ENCODE data around the gene CASQ1. TPM values are rescaled to one million over a fixed set of nuclear protein-coding genes. Genes with fewer than 3 reads are reported as not detected.

CASQ1 gene
- total RNA-seq, 2 donors from 2014 or later = not detected

GRCh38 chr1:160216301-160216700 lies 25.9 kb downstream of the CASQ1 start:
- ATAC-seq (no peak), DNase-seq (no peak)
- Histone ChIP-seq H3K4me1 (peaks cover 10% of the 10 kb centered on the region), H3K4me3 (no peak overlapping the region), H3K36me3 (replicated peaks in 1 of 2; ENCODE audit: insufficient read depth in 1 of 2, low read depth in 2 of 2) (peaks cover 6 to 52% of the 10 kb centered on the region in 2 donors), H3K9me3 (no peaks in the 10 kb centered on the region), H3K27me3 (no peaks in the 10 kb centered on the region), H3K27ac (no peak overlapping the region)
- TF ChIP-seq CTCF (IDR thresholded peaks at IDR 0.05) (no peak), POLR2A (IDR thresholded peaks at IDR 0.05) (no peak)
- intact Hi-C loops (cut with DNase I) = no loop called here

- H3K27ac ChIP-seq = no peak overlapping the region
- no peaks in the 10 kb centered on the region for H3K9me3 ChIP-seq
- peaks cover 0 to 54% of the 10 kb centered on the region in 2 donors for H3K36me3 ChIP-seq (replicated peaks in 1 of 2; ENCODE audit: insufficient read depth in 1 of 2, low read depth in 2 of 2)
- WGBS, 2 donors = 63 to 72% methylated on average over 10 of the region's 10 CpGs
- no peak for ATAC-seq
- H3K4me3 ChIP-seq = no peak overlapping the region
- peak in 2 of 4 donors; percentile 35 to 40 for DNase-seq
- peaks cover 10% of the 10 kb centered on the region for H3K4me1 ChIP-seq
- no peaks in the 10 kb centered on the region for H3K27me3 ChIP-seq
- intact Hi-C loops (cut with DNase I) = no loop called here
- TF ChIP-seq POLR2A (IDR thresholded peaks at IDR 0.05) (no peak), CTCF (IDR thresholded peaks at IDR 0.05) (no peak)
These were observed 27.2 kb downstream of the CASQ1 start for GRCh38 chr1:160217481-160218051.

- Histone ChIP-seq H3K4me1 (peaks cover 10% of the 10 kb centered on the region), H3K27ac (peak overlapping the region in 1 of 4 donors; percentile 4), H3K27me3 (no peaks in the 10 kb centered on the region), H3K36me3 (replicated peaks in 1 of 2; ENCODE audit: insufficient read depth in 1 of 2, low read depth in 2 of 2) (peaks cover 2 to 53% of the 10 kb centered on the region in 2 donors), H3K9me3 (no peaks in the 10 kb centered on the region), H3K4me3 (no peak overlapping the region)
- TF ChIP-seq CTCF (IDR thresholded peaks at IDR 0.05) = peak in 5 of 7 experiments; percentile 18 to 47 (median 42)
- TF ChIP-seq POLR2A (IDR thresholded peaks at IDR 0.05) = no peak
- intact Hi-C loops (cut with DNase I) = no loop called here
- DNase-seq (peak in 3 of 4 donors; percentile 39 to 50 (median 40)), ATAC-seq (peak; percentile 51)
- 59 to 81% methylated on average over 3 to 4 of the region's 4 CpGs for WGBS, 2 donors
These were observed 28.9 kb downstream of the CASQ1 start for GRCh38 chr1:160219062-160219929.

DNA sequence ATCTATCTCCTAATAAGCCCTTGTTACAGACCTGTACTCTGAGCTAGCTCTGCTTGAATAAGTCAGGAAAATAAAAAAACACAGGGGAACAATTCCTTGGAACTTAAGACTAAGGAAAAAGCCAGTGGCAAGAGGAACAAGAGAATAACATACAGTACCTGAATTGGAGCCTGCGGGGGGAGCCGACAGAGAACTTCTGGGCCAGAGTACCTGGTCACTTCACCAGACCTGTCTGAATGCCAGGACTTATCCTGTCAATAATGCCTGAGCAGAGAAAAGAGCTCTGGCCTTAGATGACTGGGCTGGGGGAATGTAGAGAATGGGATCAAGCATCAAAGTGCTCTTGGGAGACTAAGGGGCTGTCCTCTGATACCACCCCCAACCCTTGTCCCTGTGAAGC lies 29.9 kb downstream of the CASQ1 start:
- H3K27me3 ChIP-seq = no peaks in the 10 kb centered on the region
- no peak for ATAC-seq
- DNase-seq = no peak
- intact Hi-C loops (cut with DNase I) = no loop called here
- TF ChIP-seq CTCF (IDR thresholded peaks at IDR 0.05) (no peak), POLR2A (IDR thresholded peaks at IDR 0.05) (no peak)
- 78 to 87% methylated on average over 2 of the region's 2 CpGs for WGBS, 2 donors
- peaks cover 10% of the 10 kb centered on the region for H3K4me1 ChIP-seq
- H3K4me3 ChIP-seq = no peak overlapping the region
- peaks cover 3 to 60% of the 10 kb centered on the region in 2 donors for H3K36me3 ChIP-seq (replicated peaks in 1 of 2; ENCODE audit: insufficient read depth in 1 of 2, low read depth in 2 of 2)
- no peaks in the 10 kb centered on the region for H3K9me3 ChIP-seq
- no peak overlapping the region for H3K27ac ChIP-seq

Data from body of pancreas (tissue), 4 donors.